RKO (cell line): Measurements from ENCODE around the gene NFKB1.
A peak's percentile ranks its signal among the peaks of the same experiment; 100 is the strongest.

ENCODE experiments used
- DNase-seq: peaks from one replicate; pipeline ENCODE4 v3.0.0-alpha.2; 2016; ENCODE audit warnings: low spot score

NFKB1 gene

DNA sequence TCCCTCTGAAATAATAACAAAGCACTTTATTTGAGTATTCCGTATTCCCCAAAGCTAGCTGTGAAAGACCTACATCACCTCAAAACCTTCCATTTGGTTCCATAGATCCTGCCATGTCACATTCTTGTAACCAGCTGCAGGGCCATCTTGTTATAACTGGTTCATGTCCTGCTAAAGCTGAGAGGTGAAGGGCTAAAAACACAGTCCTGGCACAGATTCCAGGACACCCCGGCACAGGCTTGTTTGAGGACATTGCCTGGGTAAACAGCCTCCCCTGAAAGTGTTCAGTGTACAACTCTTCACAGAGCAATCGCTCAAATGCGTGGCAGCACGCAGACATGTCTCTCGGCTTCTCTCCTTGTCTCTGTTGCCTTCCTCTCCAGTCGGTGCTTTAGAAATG is 130.5 kb downstream of the NFKB1 start:
- DNase-seq = no peak

DNA sequence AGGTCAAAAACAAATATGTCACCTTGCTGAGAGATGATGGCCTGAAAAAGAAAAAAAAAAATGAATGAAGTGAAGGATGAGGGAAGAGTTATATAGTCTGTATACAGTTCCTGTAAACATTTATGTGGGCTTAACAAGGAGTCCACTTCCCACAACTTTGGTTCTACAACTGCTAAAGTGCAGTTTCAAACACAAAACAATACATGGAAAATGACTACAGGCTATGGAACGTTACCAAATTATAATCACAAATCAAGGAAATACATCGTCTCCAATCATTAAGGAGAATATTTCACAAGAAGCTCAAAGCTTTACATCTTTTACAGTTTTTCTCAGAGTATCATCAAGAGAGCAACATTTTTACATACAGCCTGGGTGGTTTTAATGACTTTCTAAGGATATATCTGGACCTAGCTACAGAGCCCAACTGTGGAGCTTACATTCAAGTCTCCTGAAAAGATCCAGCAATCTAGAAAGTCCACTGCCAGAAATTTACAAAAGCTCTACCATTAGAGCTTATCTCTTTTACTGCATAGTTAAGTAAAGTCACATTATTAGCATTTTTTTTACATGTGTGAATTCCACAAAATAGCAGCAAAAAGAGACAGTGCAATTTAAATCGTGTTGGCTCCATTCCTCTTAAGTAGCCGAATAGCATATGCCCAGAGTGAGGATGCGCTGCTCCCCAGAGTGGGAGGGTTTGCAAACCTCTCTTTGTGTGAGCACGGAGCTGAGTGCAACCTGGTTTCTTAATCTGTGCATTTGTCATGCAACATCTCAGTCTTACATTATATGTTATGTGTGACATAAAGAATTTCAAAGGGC is 131.3 kb downstream of the NFKB1 start:
- no peak for DNase-seq

- DNase-seq = no peak
Measured at GRCh38 chr4:102633100-102633499, 131.9 kb downstream of the NFKB1 start.

GRCh38 chr4:102637391-102637790 is 136.2 kb downstream of the NFKB1 start:
- DNase-seq = no peak

- no peak for DNase-seq
Measured at GRCh38 chr4:102638621-102639020, 137.5 kb downstream of the NFKB1 start.

- no peak for DNase-seq
Measured at GRCh38 chr4:102639598-102639997, 138.4 kb downstream of the NFKB1 start.

- peak; percentile 23 for DNase-seq
Measured at GRCh38 chr4:102640669-102641068, 139.5 kb downstream of the NFKB1 start.

- no peak for DNase-seq
Measured at GRCh38 chr4:102641793-102642192, 140.6 kb downstream of the NFKB1 start.

DNA sequence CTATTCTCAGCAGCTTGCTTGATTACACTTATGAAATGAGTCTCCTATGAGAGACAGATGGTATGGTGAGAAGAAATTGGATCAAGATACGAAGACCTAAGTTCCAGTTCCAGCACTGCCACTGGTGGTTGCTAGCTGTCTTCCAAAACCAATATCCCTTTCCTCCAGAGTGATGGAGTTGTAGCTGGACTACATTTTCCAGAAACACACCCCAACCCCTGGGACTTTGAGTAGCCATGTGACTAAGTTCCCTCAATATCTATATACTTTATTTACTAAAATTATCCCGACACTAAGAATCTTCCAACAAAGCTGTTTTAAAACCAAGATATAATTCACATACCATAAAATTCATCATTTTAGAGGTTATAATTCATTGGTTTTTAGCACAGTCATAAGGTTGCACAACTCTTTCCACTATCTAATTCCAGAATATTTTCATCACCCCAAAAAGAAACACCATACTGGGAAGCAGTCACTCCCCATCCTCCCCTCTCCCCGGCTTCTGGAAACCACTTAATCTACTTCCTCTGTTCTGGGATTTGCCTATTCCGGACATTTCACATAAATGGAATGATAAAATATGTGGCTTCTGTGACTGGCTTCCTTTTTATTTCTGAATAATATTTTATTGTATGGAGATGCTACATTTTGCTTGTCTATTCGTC is 141.6 kb downstream of the NFKB1 start:
- no peak for DNase-seq

DNA sequence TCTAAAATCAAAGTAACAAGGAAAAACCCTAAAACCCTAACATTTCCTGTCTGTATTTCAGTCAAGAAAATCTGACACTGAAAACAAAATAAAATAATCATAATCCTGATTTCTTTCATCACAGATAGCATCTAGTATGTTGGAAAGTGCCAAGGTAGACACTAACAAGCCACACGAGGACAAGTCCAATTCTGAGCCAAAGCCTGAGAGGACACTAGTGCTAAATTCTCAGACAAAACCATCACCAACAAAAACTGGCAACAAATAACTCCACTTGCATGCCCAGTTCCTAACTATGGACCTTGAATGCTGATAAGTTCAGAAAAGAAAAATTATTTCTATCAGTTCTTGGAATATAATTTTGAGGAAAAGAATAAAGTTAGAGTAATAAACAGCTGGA is 146.0 kb downstream of the NFKB1 start:
- DNase-seq = no peak

DNA sequence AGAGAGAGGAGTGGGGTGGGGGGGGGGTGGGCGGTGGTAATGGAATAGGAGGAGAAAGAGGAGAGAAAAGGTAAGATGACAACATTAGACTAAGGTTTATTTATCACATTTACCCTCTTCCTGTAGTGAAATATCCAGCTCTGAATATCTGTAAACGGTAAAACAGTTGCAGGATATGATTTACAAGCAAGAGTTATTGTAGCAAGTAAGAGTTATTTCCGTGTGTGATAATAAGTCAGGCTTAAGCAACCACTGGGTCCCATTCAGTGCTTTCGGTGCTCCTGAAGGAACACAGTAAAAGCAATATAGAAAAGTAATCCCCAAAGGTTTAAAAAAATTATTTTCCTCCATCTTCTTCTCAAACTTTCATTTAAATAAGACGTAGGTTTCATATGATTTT is 156.0 kb downstream of the NFKB1 start:
- no peak for DNase-seq

DNA sequence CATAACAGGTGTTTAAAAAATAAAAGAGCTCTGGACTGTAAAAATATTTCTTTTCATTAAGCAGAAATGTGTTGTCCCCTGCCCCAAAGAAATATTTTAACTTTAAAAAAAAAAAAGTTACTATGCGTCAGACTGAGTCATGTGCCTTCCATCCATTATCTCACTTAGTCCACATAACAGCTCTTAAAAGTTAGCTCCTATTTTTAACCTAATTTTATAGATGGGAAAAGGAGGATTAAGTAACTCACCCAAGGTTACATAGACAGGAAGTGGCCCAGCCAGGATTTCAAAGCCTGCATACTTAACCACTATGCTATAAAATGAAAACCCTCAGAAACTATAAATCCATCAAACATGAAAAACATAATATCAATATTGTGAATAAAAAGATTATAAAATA is 161.9 kb downstream of the NFKB1 start:
- DNase-seq = peak; percentile 49

DNA sequence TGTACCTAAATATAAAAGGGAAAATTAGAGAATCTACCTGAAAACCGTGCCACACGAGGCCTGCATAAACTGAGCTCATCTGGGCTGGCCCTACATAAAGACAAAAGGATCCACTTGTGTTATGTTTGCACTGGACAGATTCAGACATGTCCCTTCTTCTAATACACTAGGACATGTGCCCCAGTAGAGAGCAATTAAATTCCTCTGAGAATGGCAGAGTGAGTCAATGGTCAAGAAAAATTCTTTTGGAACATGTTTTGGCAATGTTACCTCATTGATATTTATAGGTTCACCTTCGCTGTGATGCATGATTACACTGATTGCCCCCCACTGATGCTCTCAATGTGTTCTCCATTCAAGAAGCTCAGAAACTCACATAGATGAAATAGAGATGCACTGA is 164.4 kb downstream of the NFKB1 start:
- DNase-seq = no peak
